Pancreas (tissue), 10 donors: ENCODE measurements around the gene LRRC56. TPM values are rescaled to one million over a fixed set of nuclear protein-coding genes. Genes with fewer than 3 reads are reported as not detected.

Experiments
- ATAC-seq, 4 donors: fragments of 200-7000 bp; cut with Tn5 transposase; one replicate each; pipeline versions ENCODE4 v1.8.0 to v1.9.1; 2020; ENCODE audit warnings: mild to moderate bottlenecking in 4 of 4, moderate library complexity in 4 of 4
- DNase-seq, 6 donors: peaks; one replicate each; pipeline ENCODE4 v3.0.0-alpha.2; 2020
- FAIRE-seq: peaks from 2 replicates; lab custom pipeline; 2012; peaks lifted over from hg19 to GRCh38; lab: Jason Lieb, UNC
- H3K27ac ChIP-seq, 4 donors: fragments of 200-600 bp; sonication (generic); 1 replicate in 3 of 4; 2 replicates in 1 of 4; pipeline versions ENCODE4 v1.5.0 to v1.8.0; 2020
- H3K27me3 ChIP-seq, 4 donors: fragments of 200-600 bp; one replicate each; pipeline ENCODE4 v1.8.0; 2021
- H3K36me3 ChIP-seq, 3 donors: fragments of 200-600 bp; sonication (generic) in 1 of 3; one replicate each; pipeline versions ENCODE4 v1.5.0 to v1.8.0; 2020 to 2021
- H3K4me1 ChIP-seq, 3 donors: fragments of 200-600 bp; one replicate each; pipeline ENCODE4 v1.8.0; 2021
- H3K4me3 ChIP-seq, 4 donors: fragments of 200-600 bp; sonication (generic) in 2 of 4; one replicate each; pipeline versions ENCODE4 v1.5.0 to v1.8.0; 2020 to 2021
- H3K9me3 ChIP-seq, 4 donors: fragments of 200-600 bp; one replicate each; pipeline ENCODE4 v1.8.0; 2021
- CTCF ChIP-seq, 4 donors: fragments of 200-600 bp; sonication (generic) in 3 of 4; IDR thresholded peaks; one replicate each; pipeline versions ENCODE4 v1.5.0 to v1.8.0; 2021; ENCODE audit warnings: antibody characterized with exemption in 4 of 4
- WGBS, 2 donors: extraction: QIAGEN DNeasy Blood & Tissue Kit; methylation state at CpG; one replicate each; pipeline ENCODE4 v1.1.7; 2013; 5-methylcytosine and 5-hydroxymethylcytosine counted together
- intact Hi-C, 3 donors: fragments of 100-400 bp; cut with DNase I; formaldehyde crosslinking; loops; one replicate each; pipeline versions ENCODE4 v1.11.1 to v1.14.2; 2022
- polyA plus RNA-seq, 2 donors: library from polyadenylated mRNA; stranded (reverse); fragments of 200-250 nt; gene quantifications; one replicate each; pipeline ENCODE4 v1.2.3, GENCODE V29; 2013
- total RNA-seq, 6 donors: library from RNA; stranded (reverse); fragmentation: NEBNext Ultra II Directional in 4 of 6; extraction: Animal tissue kit (Norgen Biotek cat#: 25700) in 4 of 6; gene quantifications; one replicate each; pipeline versions ENCODE4 v1.2.1 to v1.2.4, GENCODE V29; 2021 to 2023
- donor health status: healthy with polysubstance abuse.
- donor health status: DM: no; HTN: no; CAD: no; lungs with moderate emphysema.
- donor health status: DM: no; HTN: no; CAD: no.
- donor health status: control.
- donor health status: control.
- donor health status: Bipolar disorder and iron deficiency.
- donor health status: DM: yes; HTN: yes; CAD: no.
- donor health status: DM: no; HTN: no; CAD: no.
- donor health status: DM: no; HTN: no; CAD: no.
- donor health status: DM: yes; HTN: yes; CAD: no.

Gene LRRC56
- total and polyA plus RNA-seq, 8 donors: 0.98 to 7.3 (median 1.8) TPM

- intact Hi-C loops: loop anchor here in 1 of 3 donors (10.0 kb wide), 1 partner anchor 173 kb away; no protein-coding TSS in a partner anchor
- Histone ChIP-seq H3K36me3 (no peaks in the 10 kb centered on the region), H3K27me3 (no peaks in the 10 kb centered on the region), H3K4me3 (no peak overlapping the region), H3K9me3 (no peaks in the 10 kb centered on the region), H3K27ac (no peak overlapping the region), H3K4me1 (peaks cover 0 to 8% (median 7%) of the 10 kb centered on the region in 3 donors)
- FAIRE-seq (no peak), ATAC-seq (no peak), DNase-seq (peak in 2 of 6 donors; percentile 31 to 79)
- 79 to 81% methylated on average over 10 to 12 of the region's 12 CpGs for WGBS, 2 donors
- no peak for TF ChIP-seq CTCF (IDR thresholded peaks at IDR 0.05)
These were observed 14.3 kb downstream of the LRRC56 start for GRCh38 chr11:551596-551995.

- FAIRE-seq (no peak), ATAC-seq (no peak), DNase-seq (peak in 2 of 6 donors; percentile 51 to 81)
- TF ChIP-seq CTCF (IDR thresholded peaks at IDR 0.05): no peak
- WGBS, 2 donors: 70 to 74% methylated on average over 26 to 27 of the region's 27 CpGs
- no peaks in the 10 kb centered on the region for H3K27me3 ChIP-seq
- intact Hi-C loops: loop anchor here in 1 of 3 donors (10.0 kb wide), 1 partner anchor 171 kb away; no protein-coding TSS in a partner anchor
- no peaks in the 10 kb centered on the region for H3K36me3 ChIP-seq
- H3K4me3 ChIP-seq: no peak overlapping the region
- no peak overlapping the region for H3K27ac ChIP-seq
- H3K9me3 ChIP-seq: no peaks in the 10 kb centered on the region
- H3K4me1 ChIP-seq: peaks cover 0 to 8% (median 7%) of the 10 kb centered on the region in 3 donors
These were observed 16.0 kb downstream of the LRRC56 start for GRCh38 chr11:553083-553987.

GRCh38 chr11:553988-554340 is 16.6 kb downstream of the LRRC56 start:
- TF ChIP-seq CTCF (IDR thresholded peaks at IDR 0.05): no peak
- intact Hi-C loops: loop anchor here in 1 of 3 donors (10.0 kb wide), 1 partner anchor 171 kb away; no protein-coding TSS in a partner anchor

GRCh38 chr11:554428-555226 is 17.3 kb downstream of the LRRC56 start:
- TF ChIP-seq CTCF (IDR thresholded peaks at IDR 0.05): peak; percentile 31 to 58 (median 44)
- WGBS, 2 donors: 2 to 5% methylated on average over 32 to 56 of the region's 60 CpGs
- DNase-seq (peak; percentile 68 to 90 (median 85)), ATAC-seq (peak; percentile 78 to 89 (median 84)), FAIRE-seq (no peak)
- peak overlapping the region in 2 of 4 donors; percentile 35 to 41 for H3K27ac ChIP-seq
- H3K9me3 ChIP-seq: no peaks in the 10 kb centered on the region
- H3K4me1 ChIP-seq: peaks cover 0 to 8% (median 7%) of the 10 kb centered on the region in 3 donors
- no peaks in the 10 kb centered on the region for H3K36me3 ChIP-seq
- peak overlapping the region; percentile 23 to 57 (median 51) for H3K4me3 ChIP-seq
- intact Hi-C loops: loop anchor here in 2 of 3 donors (5.0 to 10.0 kb wide), 2 partner anchors 168 to 170 kb away; no protein-coding TSS in a partner anchor
- no peaks in the 10 kb centered on the region for H3K27me3 ChIP-seq

More at GRCh38 chr11:553988-554340, 16.6 kb downstream of the LRRC56 start:
- DNase-seq: peak in 1 of 6 donors; percentile 72
- 34 to 35% methylated on average over 10 to 11 of the region's 11 CpGs for WGBS, 2 donors
- Histone ChIP-seq H3K4me3 (peak overlapping the region in 1 of 4 donors; percentile 54), H3K27me3 (no peaks in the 10 kb centered on the region), H3K4me1 (peaks cover 0 to 8% (median 7%) of the 10 kb centered on the region in 3 donors), H3K9me3 (no peaks in the 10 kb centered on the region), H3K27ac (no peak overlapping the region), H3K36me3 (no peaks in the 10 kb centered on the region)
- FAIRE-seq: no peak
- ATAC-seq: peak in 2 of 4 donors; percentile 0 to 2
